ENCODE results near the gene SORCS2.

The SORCS2 gene

GRCh38 chr4:7328162-7328912, 136.0 kb downstream of the SORCS2 start:
- TF ChIP-seq POLR2A (IDR thresholded peaks at IDR 0.05; ENCODE audit: low read length) (no peak), GATA1 (IDR thresholded peaks at IDR 0.05; ENCODE audit: low read depth, low read length) (no peak)
- no peak for DNase-seq

GRCh38 chr4:7328913-7329638, 136.7 kb downstream of the SORCS2 start:
- DNase-seq, result no peak
- TF ChIP-seq GATA1 (IDR thresholded peaks at IDR 0.05; ENCODE audit: low read depth, low read length) (no peak), POLR2A (IDR thresholded peaks at IDR 0.05; ENCODE audit: low read length) (no peak)

GRCh38 chr4:7330031-7330596, 137.8 kb downstream of the SORCS2 start:
- DNase-seq, result no peak
- TF ChIP-seq POLR2A (IDR thresholded peaks at IDR 0.05; ENCODE audit: low read length) (no peak), GATA1 (IDR thresholded peaks at IDR 0.05; ENCODE audit: low read depth, low read length) (no peak)

GRCh38 chr4:7330811-7331681, 138.7 kb downstream of the SORCS2 start:
- DNase-seq, result no peak
- no peak for TF ChIP-seq GATA1 (IDR thresholded peaks at IDR 0.05; ENCODE audit: low read depth, low read length)
- TF ChIP-seq POLR2A (IDR thresholded peaks at IDR 0.05; ENCODE audit: low read length), result no peak

- no peak for TF ChIP-seq GATA1 (IDR thresholded peaks at IDR 0.05; ENCODE audit: low read depth, low read length)
- DNase-seq, result no peak
Observed at GRCh38 chr4:7331682-7332000, 139.3 kb downstream of the SORCS2 start.

- TF ChIP-seq POLR2A (IDR thresholded peaks at IDR 0.05; ENCODE audit: low read length), result no peak
- no peak for TF ChIP-seq GATA1 (IDR thresholded peaks at IDR 0.05; ENCODE audit: low read depth, low read length)
- DNase-seq, result no peak
Observed at GRCh38 chr4:7332216-7333023, 140.1 kb downstream of the SORCS2 start.

GRCh38 chr4:7333024-7333780, 140.9 kb downstream of the SORCS2 start:
- no peak for DNase-seq
- no peak for TF ChIP-seq GATA1 (IDR thresholded peaks at IDR 0.05; ENCODE audit: low read depth, low read length)
- no peak for TF ChIP-seq POLR2A (IDR thresholded peaks at IDR 0.05; ENCODE audit: low read length)

- no peak for TF ChIP-seq POLR2A (IDR thresholded peaks at IDR 0.05; ENCODE audit: low read length)
- TF ChIP-seq GATA1 (IDR thresholded peaks at IDR 0.05; ENCODE audit: low read depth, low read length), result no peak
Observed at GRCh38 chr4:7333801-7334421, 141.6 kb downstream of the SORCS2 start.

GRCh38 chr4:7334521-7335275, 142.4 kb downstream of the SORCS2 start:
- DNase-seq, result no peak
- no peak for TF ChIP-seq GATA1 (IDR thresholded peaks at IDR 0.05; ENCODE audit: low read depth, low read length)
- TF ChIP-seq POLR2A (IDR thresholded peaks at IDR 0.05; ENCODE audit: low read length), result no peak

More at GRCh38 chr4:7333801-7334421, 141.6 kb downstream of the SORCS2 start:
- no peak for DNase-seq

- peak; percentile 41 to 63 for DNase-seq
- TF ChIP-seq POLR2A (IDR thresholded peaks at IDR 0.05; ENCODE audit: low read length), result no peak
- no peak for TF ChIP-seq GATA1 (IDR thresholded peaks at IDR 0.05; ENCODE audit: low read depth, low read length)
Observed at GRCh38 chr4:7335344-7336066, 143.2 kb downstream of the SORCS2 start.

- no peak for DNase-seq
- TF ChIP-seq POLR2A (IDR thresholded peaks at IDR 0.05; ENCODE audit: low read length) (no peak), GATA1 (IDR thresholded peaks at IDR 0.05; ENCODE audit: low read depth, low read length) (no peak)
Observed at GRCh38 chr4:7336067-7336569, 143.8 kb downstream of the SORCS2 start.
